Heart left ventricle (tissue), 16 donors: ENCODE data around the gene BMPR1B. TPM values are rescaled to one million over a fixed set of nuclear protein-coding genes. Genes with fewer than 3 reads are reported as not detected.

Experiments
- ATAC-seq, 4 donors: fragments of 200-7000 bp; cut with Tn5 transposase; one replicate each; pipeline ENCODE4 v1.9.1; 2020 to 2022; ENCODE audit warnings: moderate library complexity in 4 of 4, mild to moderate bottlenecking in 3 of 4, moderate number of reproducible peaks in 1 of 4
- DNase-seq, 5 donors: peaks; one replicate each; pipeline ENCODE4 v3.0.0-alpha.2; 2020
- H3K27ac ChIP-seq, 12 donors: fragments of 200-600 bp; sonication (generic) in 4 of 12; one replicate each; pipeline versions ENCODE4 v1.5.0 to v1.8.0; 2016 to 2022; ENCODE audit warnings: mild to moderate bottlenecking in 2 of 12
- H3K27me3 ChIP-seq, 9 donors: fragments of 200-600 bp; sonication (generic) in 2 of 9; one replicate each; pipeline versions ENCODE4 v1.5.1 to v1.8.0; 2016 to 2022; ENCODE audit warnings: mild to moderate bottlenecking in 3 of 9
- H3K36me3 ChIP-seq, 9 donors: fragments of 200-600 bp; sonication (generic) in 2 of 9; one replicate each; pipeline versions ENCODE4 v1.5.0 to v1.8.0; 2018 to 2022; ENCODE audit warnings: mild to moderate bottlenecking in 2 of 9
- H3K4me1 ChIP-seq, 12 donors: fragments of 200-600 bp; sonication (generic) in 4 of 12; one replicate each; pipeline versions ENCODE4 v1.5.0 to v1.8.0; 2016 to 2022; ENCODE audit warnings: mild to moderate bottlenecking in 3 of 12
- H3K4me3 ChIP-seq, 12 donors: fragments of 200-600 bp; sonication (generic) in 4 of 12; one replicate each; pipeline versions ENCODE4 v1.5.0 to v1.8.0; 2017 to 2022; ENCODE audit warnings: mild to moderate bottlenecking in 9 of 12, moderate library complexity in 4 of 12
- H3K9me3 ChIP-seq, 12 donors: fragments of 200-600 bp; sonication (generic) in 4 of 12; one replicate each; pipeline versions ENCODE4 v1.5.0 to v1.8.0; 2016 to 2022; ENCODE audit warnings: mild to moderate bottlenecking in 1 of 12
- CTCF ChIP-seq, 12 donors: fragments of 200-600 bp; sonication (generic) in 4 of 12; IDR thresholded peaks; one replicate each; pipeline versions ENCODE4 v1.5.0 to v1.8.0; 2018 to 2022; ENCODE audit warnings: antibody characterized with exemption in 12 of 12, mild to moderate bottlenecking in 5 of 12
- POLR2A ChIP-seq, 2 donors: fragments of 450-650 bp; IDR thresholded peaks; one replicate each; pipeline ENCODE4 v1.6.1; 2017; ENCODE audit warnings: antibody characterized with exemption in 2 of 2, mild to moderate bottlenecking in 2 of 2, moderate library complexity in 2 of 2
- WGBS, 4 donors: extraction: QIAGEN DNeasy Blood & Tissue Kit in 2 of 4; methylation state at CpG; one replicate each; pipeline versions ENCODE4 v1.1.5 to v1.1.7; 2013 to 2018; 5-methylcytosine and 5-hydroxymethylcytosine counted together
- intact Hi-C, 10 donors: fragments of 100-400 bp; cut with DNase I; formaldehyde crosslinking; loops; one replicate each; pipeline versions ENCODE4 v1.11.1 to v1.14.2; 2022
- polyA plus RNA-seq, 2 donors: library from polyadenylated mRNA; stranded (reverse); fragments of 200-250 nt; gene quantifications; one replicate each; pipeline ENCODE4 v1.2.3, GENCODE V29; 2013
- total RNA-seq, 9 donors: library from RNA; depleted of rRNA in 2 of 9; stranded (reverse); fragments of >200 nt in 2 of 9; fragmentation: NEBNext Ultra II Directional in 3 of 9; extraction: Animal tissue kit (Norgen Biotek cat#: 25700) in 3 of 9; gene quantifications; one replicate each; pipeline versions ENCODE4 v1.1.0 to v1.2.4, GENCODE V29; 2016 to 2023
- donor health status: ischemic (EF 13 %, LVEDD 7.1; RV severe dilation, severe dysfunction).
- donor health status: healthy with polysubstance abuse.
- donor health status: DM: no; HTN: yes; CAD: no.
- donor health status: DM: no; HTN: no; CAD: no.
- donor health status: ischemic (EF 25% LVEDD 6.9; RV normal size, moderate dysfunction).
- donor health status: ischemic (EF 25% LVEDD 5.7; RV mildly dilated, moderate dysfunction).
- donor health status: healthy.
- donor health status: DM: yes; HTN: yes; CAD: no.
- donor health status: ischemic (EF 35%, LVEDD 5.7; RV mildly dilated, moderate dysfunction).
- donor health status: nonischemic (EF 11% LVEDD 7.7; RV severe dilation, severe dysfunction).
- donor health status: DM: yes; HTN: yes; CAD: no.
- donor health status: PGD.
- donor health status: ischemic (EF 29% LVEDD 5.4; RV normal size, mild dysfunction).
- donor health status: nonischemic (EF 23%, LVEDD 6.1; RV moderate dilation, normal function).

Gene BMPR1B
- total and polyA plus RNA-seq, 11 donors, result 0.29 to 7.6 (median 3.8) TPM

- WGBS, 4 donors, result 68 to 76% (median 73%) methylated on average over 5 of the region's 5 CpGs
- no peak for ATAC-seq
- DNase-seq, result no peak
- Histone ChIP-seq H3K27me3 (peaks cover 0 to 7% (median 0%) of the 10 kb centered on the region in 9 donors), H3K4me3 (no peak overlapping the region), H3K9me3 (peaks cover 0 to 8% (median 0%) of the 10 kb centered on the region in 12 donors), H3K36me3 (no peaks in the 10 kb centered on the region), H3K27ac (no peak overlapping the region), H3K4me1 (no peaks in the 10 kb centered on the region)
- no peak for TF ChIP-seq POLR2A (IDR thresholded peaks at IDR 0.05)
- no peak for TF ChIP-seq CTCF (IDR thresholded peaks at IDR 0.05)
- intact Hi-C loops, result no loop called here
These were observed 383.6 kb downstream of the BMPR1B start for GRCh38 chr4:95141361-95141760.

- peaks cover 0 to 8% (median 0%) of the 10 kb centered on the region in 12 donors for H3K9me3 ChIP-seq
- no peak for ATAC-seq
- no peak for DNase-seq
- TF ChIP-seq POLR2A (IDR thresholded peaks at IDR 0.05), result no peak
- no peak for TF ChIP-seq CTCF (IDR thresholded peaks at IDR 0.05)
- peaks cover 0 to 7% (median 0%) of the 10 kb centered on the region in 9 donors for H3K27me3 ChIP-seq
- WGBS, 4 donors, result 80 to 98% (median 87%) methylated on average over 4 of the region's 4 CpGs
- no peak overlapping the region for H3K27ac ChIP-seq
- no peaks in the 10 kb centered on the region for H3K36me3 ChIP-seq
- H3K4me1 ChIP-seq, result no peaks in the 10 kb centered on the region
- intact Hi-C loops, result no loop called here
- H3K4me3 ChIP-seq, result no peak overlapping the region
These were observed 385.2 kb downstream of the BMPR1B start for GRCh38 chr4:95142932-95143331.

- H3K27ac ChIP-seq, result no peak overlapping the region
- no peaks in the 10 kb centered on the region for H3K36me3 ChIP-seq
- WGBS, 4 donors, result 81 to 88% (median 82%) methylated on average over 3 of the region's 3 CpGs
- ATAC-seq, result no peak
- intact Hi-C loops, result no loop called here
- no peak overlapping the region for H3K4me3 ChIP-seq
- no peaks in the 10 kb centered on the region for H3K9me3 ChIP-seq
- no peaks in the 10 kb centered on the region for H3K27me3 ChIP-seq
- no peaks in the 10 kb centered on the region for H3K4me1 ChIP-seq
- TF ChIP-seq CTCF (IDR thresholded peaks at IDR 0.05), result no peak
- TF ChIP-seq POLR2A (IDR thresholded peaks at IDR 0.05), result no peak
- no peak for DNase-seq
These were observed 393.5 kb downstream of the BMPR1B start for GRCh38 chr4:95151255-95151654.

GRCh38 chr4:95153182-95153581 is 395.4 kb downstream of the BMPR1B start:
- TF ChIP-seq CTCF (IDR thresholded peaks at IDR 0.05), result no peak
- no peak for TF ChIP-seq POLR2A (IDR thresholded peaks at IDR 0.05)
- Histone ChIP-seq H3K4me3 (no peak overlapping the region), H3K27ac (no peak overlapping the region), H3K9me3 (no peaks in the 10 kb centered on the region), H3K4me1 (no peaks in the 10 kb centered on the region), H3K27me3 (no peaks in the 10 kb centered on the region), H3K36me3 (no peaks in the 10 kb centered on the region)
- intact Hi-C loops, result no loop called here
- no peak for DNase-seq
- 40 to 62% (median 55%) methylated on average over 5 of the region's 5 CpGs for WGBS, 4 donors
- ATAC-seq, result peak in 1 of 4 donors; percentile 36
